HG03520 (cell line): Measurements from ENCODE around the gene PDE6H.

Source experiments
- ATAC-seq: cut with Tn5 transposase; IDR thresholded peaks from one replicate; pipeline ENCODE4 v1.9.1; 2021; ENCODE audit warnings: mild to moderate bottlenecking, moderate library complexity; ENCODE audit not compliant: unreplicated experiment

PDE6H gene

DNA sequence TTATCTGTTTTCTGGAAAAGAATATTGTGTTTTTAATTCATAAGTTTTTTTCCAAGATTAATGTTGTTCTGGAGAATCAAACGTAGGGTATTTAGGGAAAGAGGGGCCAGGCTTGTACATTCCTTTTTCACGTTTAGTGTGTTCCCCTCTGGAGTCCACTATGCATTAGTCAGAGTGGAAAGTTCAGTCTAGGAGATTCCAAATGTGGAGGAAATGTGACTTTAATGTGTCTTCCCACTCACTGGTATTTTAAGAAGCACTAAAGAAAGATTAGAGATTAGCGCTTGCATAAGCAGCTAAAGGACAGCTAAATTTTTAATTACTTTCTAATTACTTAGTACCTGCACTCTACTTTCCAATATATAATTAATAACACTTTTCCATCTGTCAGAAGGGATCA lies 4.4 kb upstream of the PDE6H start:
- no peak for ATAC-seq

DNA sequence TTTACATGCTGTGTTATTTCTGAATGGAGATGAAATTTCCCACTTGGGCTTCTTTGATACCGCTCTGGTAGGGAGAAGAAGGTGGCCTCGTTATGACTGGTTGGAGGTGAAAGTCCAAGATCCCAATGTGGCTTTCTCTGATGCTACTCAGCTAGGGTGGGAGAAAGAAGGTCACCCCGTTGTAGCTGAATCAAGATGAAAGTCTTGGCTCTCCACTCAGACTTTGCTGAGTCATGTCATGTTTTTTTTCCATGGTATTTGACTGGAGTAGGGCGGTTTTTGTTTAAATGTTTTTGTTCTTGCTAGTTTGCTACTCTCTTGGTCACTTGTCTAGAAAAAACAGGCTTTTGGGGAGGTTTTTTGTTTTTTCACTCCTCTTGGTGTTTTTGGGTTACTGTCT lies 2.4 kb upstream of the PDE6H start:
- no peak for ATAC-seq

DNA sequence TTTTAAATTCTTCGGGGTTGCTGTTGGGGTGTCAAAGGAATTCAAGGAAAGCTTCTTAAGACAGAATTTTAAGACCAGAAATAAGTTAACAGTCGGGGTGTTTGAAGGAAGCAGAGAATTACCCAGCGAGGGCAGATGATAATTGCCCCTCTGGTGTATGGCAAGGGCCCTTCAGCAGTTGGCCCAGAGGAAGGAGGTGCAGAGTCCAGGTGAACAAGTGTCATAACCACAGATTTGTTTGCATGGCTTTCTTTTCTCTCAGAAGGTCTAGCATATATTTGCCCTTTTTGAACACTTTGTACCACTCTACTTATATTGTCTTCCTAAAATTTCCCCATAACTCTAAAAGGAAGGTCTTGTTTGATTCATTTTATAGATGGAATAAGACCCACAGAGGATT lies 1.8 kb downstream of the PDE6H start:
- ATAC-seq, result no peak

DNA sequence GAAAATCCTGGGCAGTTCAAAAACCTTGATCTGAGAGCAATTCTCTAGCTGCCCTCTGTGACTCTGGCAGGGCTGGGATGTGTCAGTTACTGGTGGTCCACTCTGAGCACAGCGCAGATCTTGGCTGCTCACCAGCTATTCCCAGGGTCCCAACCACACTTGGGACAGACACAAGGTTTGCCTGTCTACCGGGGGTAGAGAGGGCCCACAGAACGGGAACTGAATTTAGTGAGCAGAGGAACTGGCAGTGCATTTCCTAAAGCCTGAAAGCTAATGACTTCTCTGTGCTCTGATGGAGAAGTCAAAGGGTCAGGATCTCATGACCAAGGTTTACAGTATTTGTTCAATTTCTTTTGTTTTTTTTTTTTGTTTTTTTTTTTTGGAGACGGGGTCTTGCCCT lies 2.6 kb downstream of the PDE6H start:
- no peak for ATAC-seq

DNA sequence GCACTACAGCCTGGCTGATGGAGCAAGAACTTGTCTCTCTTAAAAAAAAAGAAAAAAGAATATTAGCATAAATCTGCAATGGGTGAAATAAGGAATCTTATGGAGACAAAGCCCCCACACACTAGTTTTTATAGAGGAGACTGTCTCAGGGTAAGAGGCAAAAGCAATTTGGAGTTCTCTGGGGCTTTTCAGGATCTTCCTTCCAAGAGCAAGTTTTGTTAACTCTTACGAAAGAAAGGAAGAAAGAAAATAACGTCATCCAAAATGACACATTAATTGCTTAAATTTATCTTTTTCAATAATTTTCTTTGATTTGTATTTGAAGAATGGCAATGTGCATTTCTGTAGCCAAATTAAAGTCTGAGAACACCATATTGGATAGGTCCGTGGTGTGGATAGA lies 3.8 kb downstream of the PDE6H start:
- no peak for ATAC-seq

DNA sequence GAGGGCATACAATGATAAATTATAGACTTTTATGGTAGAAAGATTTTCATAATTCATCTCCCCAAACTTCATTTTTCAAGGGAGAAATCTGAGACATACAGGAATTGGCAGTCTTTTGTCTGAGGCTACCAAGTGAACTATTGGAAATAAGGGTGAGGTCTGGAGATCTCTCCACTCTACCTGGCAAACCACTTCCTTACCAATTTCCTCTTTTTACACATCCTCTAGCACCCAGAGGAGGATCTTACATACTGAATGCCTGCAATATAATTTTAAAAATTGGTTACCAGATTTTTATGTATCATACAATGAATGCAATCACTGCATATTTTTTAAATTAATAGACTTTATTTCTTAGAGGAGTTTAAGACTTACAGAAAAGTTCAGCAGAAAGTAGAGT lies 6.6 kb downstream of the PDE6H start:
- no peak for ATAC-seq

DNA sequence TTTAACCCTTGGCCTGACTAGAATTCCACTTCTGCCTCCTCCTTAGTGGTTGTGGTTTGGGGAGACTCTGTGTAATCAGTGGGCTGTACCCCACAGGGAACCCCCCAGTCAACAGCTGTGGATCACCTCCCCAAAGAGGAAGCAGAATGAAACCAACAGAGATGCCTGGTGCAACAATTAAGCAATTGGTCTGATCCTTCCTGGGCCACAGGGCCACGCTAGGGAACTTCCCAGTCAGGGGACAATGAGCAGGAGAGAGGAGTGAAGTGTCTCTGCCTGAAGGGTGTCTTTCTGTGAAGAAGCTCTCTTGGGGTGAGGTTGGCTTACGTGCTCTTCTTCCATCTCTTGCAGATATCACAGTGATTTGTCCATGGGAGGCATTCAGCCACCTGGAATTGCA lies 8.2 kb downstream of the PDE6H start:
- ATAC-seq, result no peak

DNA sequence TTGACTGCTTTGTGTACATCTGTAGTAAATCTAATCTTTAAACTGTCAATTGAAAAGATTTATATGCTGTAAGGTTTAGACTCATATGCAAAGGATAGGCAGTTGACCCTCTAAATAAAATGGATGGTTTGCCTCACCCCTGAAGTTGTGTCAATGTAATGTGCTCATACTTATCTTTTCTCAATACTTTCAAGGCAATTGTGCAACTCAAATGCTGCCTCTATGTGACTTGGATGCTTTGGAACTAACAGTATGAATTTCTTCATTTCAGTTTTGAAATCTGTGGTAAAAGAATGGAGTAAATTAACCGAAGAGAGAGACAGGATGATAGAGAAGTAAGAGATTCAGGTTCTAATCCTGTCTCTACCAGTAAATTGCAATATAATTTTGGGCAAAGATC lies 9.7 kb downstream of the PDE6H start:
- ATAC-seq, result no peak

DNA sequence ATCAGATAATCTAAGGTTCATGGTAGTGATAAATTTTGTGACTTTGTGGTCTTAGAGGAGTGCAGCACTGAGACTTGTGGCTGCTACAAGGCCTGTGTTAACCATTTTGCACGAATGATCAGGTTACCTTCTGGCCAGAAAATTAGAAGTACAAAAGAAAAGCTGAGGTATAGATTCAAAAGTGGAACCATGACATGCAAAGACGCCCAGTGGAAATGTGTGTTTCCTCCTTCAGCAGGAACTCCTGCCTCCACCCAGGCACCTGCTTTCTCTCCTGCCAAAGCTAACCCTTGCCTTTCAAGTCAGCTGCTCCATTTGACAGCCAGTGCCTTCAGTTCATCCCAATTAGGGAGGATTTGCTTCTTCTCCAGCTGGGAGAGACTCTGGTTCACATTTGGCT lies 10.1 kb downstream of the PDE6H start:
- ATAC-seq, result no peak

DNA sequence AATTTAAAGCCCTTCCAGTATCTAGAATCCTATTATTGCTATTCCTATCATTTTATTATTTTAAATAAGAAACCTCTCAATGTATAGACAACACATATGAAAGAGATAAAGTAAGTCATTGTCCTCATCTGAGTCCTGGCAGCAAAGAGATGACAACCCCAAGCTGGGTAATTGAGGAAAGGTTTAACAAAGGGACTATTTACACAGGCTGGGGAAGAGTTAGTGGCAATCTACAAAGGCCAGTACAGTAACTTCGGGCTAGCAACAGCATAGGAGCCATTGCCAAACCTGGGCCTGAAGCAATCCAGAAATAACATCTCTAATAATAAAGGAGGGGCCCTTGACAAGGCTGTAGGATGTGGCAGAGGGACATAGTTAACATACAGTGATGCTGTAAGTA lies 11.2 kb downstream of the PDE6H start:
- ATAC-seq, result no peak

DNA sequence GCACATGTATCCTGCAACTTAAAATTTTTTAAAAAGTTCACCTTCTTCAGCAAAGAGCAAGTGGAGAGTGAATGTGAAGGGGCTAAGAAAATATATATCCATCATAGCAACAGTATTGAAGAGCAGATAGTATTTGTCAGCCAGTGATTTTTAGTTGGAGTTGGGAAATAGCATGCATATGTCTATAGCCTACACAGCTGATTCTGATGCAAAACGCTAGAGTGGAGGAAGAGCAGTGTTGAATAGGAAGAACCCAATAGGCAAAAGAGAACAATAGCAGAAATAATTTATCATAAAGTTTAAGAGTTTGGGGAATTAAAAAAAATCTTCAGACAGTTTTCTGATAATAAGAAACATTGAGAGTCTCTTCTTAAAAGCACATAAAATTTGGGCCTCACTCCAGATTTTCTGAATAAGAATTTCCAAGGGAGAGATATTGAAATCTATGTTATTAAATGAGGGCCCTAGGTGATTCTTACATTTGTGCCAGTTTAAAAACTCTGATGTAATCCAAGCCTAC lies 12.0 kb downstream of the PDE6H start:
- ATAC-seq, result no peak

DNA sequence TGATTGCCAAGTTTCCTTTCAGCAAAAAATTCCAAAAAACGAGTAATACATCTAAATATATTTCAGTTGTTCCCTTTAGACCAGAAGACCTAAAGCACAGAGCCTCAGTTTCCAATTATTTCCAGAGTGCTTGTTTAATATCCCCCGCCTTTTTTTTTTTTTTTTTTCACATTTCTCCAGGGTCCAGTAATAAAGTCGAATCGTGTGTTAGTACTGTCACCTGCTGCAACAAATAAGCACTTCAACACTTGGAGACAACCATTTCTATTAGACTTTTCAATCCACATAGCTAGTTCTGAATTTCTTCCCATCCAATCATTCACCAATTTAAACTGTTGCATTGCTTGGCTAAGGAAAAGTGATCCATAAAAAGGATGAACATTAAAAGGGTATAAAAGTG lies 13.6 kb downstream of the PDE6H start:
- no peak for ATAC-seq

DNA sequence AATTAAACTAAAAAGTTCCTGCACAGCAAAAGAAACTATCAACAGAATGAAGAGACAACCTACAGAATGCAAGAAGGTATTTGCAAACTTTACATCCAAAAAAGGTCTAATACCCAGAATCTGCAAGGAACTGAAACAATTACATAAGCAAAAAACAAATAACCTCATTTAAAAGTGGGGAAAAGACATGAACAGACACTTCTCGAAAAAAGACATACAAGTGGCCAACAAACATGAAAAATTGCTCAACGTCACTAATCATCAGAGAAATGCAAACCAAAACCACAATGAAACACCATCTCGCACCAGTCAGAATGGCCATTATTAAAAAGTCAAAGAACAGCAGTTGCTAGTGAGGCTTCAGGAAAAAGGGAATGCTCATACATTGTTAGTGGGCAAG lies 15.2 kb downstream of the PDE6H start:
- ATAC-seq, result no peak

DNA sequence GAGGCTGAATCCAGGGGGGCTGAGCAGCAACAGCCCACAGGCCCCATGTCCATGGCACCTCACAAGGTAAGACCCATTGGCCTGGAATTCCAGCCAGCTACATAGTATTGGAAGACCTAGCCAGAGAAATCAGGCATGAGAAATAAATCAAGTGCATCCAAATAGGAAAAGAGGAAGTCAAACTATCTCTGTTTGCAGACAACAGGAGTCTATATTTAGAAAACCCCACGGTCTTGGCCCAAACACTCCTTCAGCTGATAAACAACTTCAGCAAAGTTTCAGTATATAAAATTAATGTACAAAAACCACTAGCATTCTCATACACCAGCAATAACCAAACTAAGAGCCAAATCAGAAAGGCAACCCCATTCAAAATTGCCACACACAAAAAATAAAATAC lies 16.9 kb downstream of the PDE6H start:
- ATAC-seq, result peak; percentile 41

DNA sequence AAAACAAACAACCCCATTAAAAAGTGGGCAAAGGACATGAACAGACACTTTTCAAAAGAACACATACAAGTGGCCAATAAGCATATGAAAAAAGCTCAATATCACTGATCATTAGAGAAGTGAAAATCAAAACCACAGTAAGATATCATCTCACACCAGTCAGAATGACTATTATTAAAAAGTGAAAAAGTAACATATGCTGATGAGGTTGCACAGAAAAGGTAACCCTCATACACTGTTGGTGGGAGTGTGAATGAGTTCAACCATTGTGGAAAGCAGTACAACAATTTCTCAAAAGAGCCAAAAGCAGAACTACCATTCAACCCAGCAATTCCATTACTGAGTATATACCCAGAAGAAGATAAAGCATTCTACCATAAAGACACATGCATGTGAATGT lies 18.2 kb downstream of the PDE6H start:
- no peak for ATAC-seq

DNA sequence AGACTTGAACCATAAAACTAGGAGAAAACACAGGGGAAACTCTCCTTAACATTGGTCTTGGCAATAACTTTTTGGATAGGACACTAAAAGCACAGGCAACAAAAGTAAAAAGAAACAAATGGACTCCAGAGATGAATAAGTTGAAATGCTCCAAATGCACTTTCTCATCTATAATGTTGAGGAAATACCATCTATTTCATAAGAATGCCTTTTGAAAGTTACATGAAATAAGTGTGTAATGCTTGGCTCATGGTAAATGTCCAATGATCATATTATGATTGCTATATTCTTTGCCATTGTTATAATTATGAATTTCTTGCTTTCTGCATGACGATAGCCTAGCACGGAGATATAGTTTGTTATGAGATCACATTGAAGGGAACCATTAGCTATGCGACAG lies 19.8 kb downstream of the PDE6H start:
- ATAC-seq, result no peak

DNA sequence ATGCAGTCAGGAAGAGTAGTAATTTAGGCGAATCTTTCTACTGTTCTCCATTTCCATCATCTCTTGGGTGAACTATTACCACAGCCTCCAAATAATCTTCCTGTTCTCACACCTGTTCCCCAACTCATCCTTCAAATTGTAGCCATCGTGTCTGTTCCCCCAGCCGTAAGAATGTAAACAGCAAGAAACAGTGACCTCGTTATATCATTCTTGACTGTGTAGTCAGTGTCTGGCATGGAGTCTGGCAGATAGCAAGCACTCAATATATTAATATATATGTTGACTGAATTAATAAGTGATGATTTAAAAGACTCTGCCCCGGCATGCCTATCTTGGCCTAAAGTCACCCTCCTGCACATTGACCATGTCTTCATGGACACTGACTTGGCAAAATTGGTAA lies 20.3 kb downstream of the PDE6H start:
- ATAC-seq, result no peak

DNA sequence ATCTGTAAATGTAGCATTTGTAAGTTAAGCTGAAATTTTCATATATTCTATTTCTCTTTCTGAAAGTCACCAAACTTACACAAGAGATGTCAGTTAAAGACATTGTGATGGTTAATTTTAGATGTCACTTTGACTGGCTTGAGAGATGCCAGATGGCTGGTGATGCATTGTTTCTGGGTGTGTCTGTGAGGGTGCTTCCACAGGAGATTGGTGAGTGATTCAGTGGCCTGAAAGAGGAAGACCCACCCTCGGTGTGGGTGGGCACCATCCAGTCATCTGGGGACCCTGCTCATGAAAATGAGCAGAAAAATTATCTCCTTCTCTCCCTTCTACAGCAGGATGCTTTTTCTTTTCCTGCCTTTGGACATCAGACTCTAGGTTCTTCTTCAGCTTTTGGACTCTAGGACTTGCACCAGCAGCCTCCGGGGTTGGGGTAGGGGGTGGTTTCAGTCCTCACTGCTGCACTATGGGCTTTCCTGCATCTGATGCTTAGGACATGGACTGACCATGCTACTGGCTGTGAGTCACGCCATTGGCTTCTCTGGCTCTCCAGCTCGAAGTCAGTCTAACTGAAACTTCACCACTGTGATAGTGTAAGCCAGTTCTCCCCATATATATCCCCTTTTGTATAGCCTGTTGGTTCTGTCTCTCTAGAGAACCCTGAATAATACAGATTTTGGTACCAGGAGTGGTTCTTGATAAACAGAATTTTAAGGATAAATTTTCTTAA lies 20.9 kb downstream of the PDE6H start:
- no peak for ATAC-seq

DNA sequence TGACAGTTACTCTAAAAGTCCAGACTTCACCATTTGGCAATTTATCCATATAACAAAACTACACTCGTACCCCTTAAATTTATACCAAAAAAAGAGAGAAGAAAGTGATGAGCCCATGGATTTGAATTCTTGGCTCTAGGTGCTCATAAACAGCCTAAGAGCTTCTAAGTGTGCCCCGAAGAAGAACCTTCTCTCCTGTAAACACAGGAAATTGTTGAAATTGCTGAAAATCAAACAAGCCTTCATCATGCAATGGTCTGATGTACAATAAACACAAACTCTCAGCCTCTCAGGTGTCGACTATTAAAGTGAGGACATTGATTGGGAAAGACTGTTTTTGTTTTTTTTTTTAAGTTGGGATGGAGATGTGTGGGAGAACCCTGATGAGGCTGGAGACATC lies 21.8 kb downstream of the PDE6H start:
- ATAC-seq, result no peak

DNA sequence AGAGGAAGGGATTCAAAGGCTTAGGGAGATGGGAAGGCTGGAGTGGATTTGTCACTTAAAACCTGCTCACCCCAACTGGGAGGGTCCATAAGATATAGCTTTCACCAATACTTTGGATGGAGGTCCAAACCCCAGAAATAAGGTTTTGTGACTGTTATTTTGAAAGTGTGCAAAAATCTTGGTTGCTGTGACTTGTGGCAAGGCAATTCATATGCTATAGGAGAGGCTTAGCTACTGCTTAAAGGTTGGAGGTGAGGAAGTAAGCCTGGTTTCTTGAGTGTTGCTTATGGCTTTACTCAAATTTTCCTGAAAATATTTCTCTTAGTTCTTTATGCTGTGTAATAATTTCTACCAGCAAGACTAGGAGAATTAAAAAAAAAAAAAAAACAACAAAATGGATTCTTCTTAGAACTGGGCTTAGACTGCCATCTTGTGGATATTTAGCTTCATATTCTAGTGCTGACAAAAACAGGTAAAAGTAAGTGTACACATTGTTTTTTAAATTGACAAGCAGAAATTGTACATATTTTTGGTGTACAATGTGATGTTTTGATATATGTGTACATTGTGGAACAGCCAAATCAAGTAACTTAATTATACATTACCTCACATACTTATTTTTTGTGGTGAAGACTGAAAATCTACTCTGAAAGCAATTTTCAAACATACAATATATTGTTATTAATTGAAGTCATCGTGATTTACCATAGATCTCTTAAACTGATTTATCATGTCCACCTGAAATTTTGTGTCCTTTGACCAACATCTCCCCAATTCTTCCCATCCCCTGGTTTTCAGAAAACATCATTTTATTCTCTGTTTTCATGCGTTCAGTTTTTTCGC lies 23.0 kb downstream of the PDE6H start:
- ATAC-seq, result no peak

DNA sequence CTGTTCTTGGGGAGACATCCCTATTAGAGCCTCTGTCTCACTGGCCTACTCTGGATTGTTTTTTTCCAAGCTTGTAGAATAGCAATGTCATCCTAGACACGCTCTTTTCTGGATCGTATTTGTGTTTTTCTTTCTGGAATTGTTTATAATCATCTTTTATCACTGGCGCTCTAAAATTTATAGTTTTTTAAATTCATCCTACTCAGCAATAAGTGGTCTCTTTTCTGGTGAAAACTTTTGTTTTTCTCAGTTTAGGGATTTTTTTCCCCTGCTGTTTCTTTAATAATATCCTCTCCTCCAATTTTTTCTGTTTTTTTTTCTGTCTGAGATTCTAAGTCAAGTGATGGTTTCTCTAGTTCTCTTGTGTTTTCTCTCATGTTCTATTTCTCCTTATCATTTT lies 25.2 kb downstream of the PDE6H start:
- ATAC-seq, result no peak

DNA sequence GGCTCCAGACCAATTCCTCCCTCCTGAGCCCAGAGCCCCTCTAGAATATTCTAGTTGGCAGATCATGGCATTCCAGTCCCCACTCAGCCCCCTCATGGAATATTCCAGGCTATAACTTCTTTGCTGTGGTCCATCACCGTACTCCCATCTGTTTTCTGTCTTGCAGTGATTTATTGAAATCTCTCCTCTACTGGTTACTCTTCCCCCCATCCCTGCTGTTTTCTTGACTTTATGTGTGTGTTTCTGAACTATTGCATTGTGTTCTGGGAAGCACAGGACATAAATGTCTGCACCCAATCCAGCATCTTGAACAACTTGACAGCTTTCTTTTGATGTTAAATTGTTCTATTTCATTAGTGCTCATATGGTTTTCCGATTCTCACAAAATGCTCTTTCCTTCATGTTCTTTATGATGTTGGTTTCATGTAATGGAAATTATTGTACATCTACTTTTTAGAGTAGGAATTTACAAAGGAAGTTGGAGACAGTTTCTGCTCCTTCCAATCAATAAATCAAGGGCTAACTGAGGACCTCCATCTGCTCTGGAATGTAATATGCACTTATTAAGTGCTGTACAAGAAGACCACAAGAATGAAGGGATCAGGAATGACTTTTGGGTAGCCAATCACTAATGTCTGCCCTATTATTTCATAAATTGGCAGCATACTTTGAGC lies 26.3 kb downstream of the PDE6H start:
- ATAC-seq, result no peak
